Measurements from ENCODE around the gene GPN2.

GPN2 gene

GRCh38 chr1:26900815-26901511, 10.9 kb upstream of the GPN2 start:
- no peak for TF ChIP-seq CTCF (IDR thresholded peaks at IDR 0.05; ENCODE audit: insufficient read depth, low read depth, low read length, missing control alignments)
- DNase-seq (ENCODE audit: low read depth) = no peak
- H3K4me3 ChIP-seq (ENCODE audit: low read depth, low read length) = peak overlapping the region; percentile 96

GRCh38 chr1:26900001-26900814, 10.1 kb upstream of the GPN2 start, which contains the start of gene GPATCH3:
GPATCH3 (minus strand) TSS chr1:26900467; CDS start chr1:26900442, 25 bp downstream.
- peak; percentile 96 for DNase-seq (ENCODE audit: low read depth)
- TF ChIP-seq CTCF (IDR thresholded peaks at IDR 0.05; ENCODE audit: insufficient read depth, low read depth, low read length, missing control alignments) = no peak
- H3K4me3 ChIP-seq (ENCODE audit: low read depth, low read length) = peak within 1 kb of the TSS; percentile 96

GRCh38 chr1:26897351-26897750, 7.3 kb upstream of the GPN2 start:
- no peak overlapping the region for H3K4me3 ChIP-seq (ENCODE audit: low read depth, low read length)
- TF ChIP-seq CTCF (IDR thresholded peaks at IDR 0.05; ENCODE audit: insufficient read depth, low read depth, low read length, missing control alignments) = no peak
- DNase-seq (ENCODE audit: low read depth) = no peak

- DNase-seq (ENCODE audit: low read depth) = no peak
- TF ChIP-seq CTCF (IDR thresholded peaks at IDR 0.05; ENCODE audit: insufficient read depth, low read depth, low read length, missing control alignments) = no peak
These were observed 4.2 kb upstream of the GPN2 start for GRCh38 chr1:26894263-26894662.

GRCh38 chr1:26890467-26890796, 349 bp upstream of the GPN2 start:
- no peak for TF ChIP-seq CTCF (IDR thresholded peaks at IDR 0.05; ENCODE audit: insufficient read depth, low read depth, low read length, missing control alignments)
- H3K4me3 ChIP-seq (ENCODE audit: low read depth, low read length) = peak overlapping the region; percentile 80
- no peak for DNase-seq (ENCODE audit: low read depth)

More at GRCh38 chr1:26894263-26894662, 4.2 kb upstream of the GPN2 start:
- no peak overlapping the region for H3K4me3 ChIP-seq (ENCODE audit: low read depth, low read length)

GRCh38 chr1:26888231-26888630, 1.9 kb downstream of the GPN2 start:
- TF ChIP-seq CTCF (IDR thresholded peaks at IDR 0.05; ENCODE audit: insufficient read depth, low read depth, low read length, missing control alignments) = no peak
- H3K4me3 ChIP-seq (ENCODE audit: low read depth, low read length) = no peak overlapping the region

More at GRCh38 chr1:26888231-26888630, 1.9 kb downstream of the GPN2 start:
- no peak for DNase-seq (ENCODE audit: low read depth)
